ENCODE measurements around the gene ACSM2B. TPM values are rescaled to one million over a fixed set of nuclear protein-coding genes. Genes with fewer than 3 reads are reported as not detected.
A peak's percentile ranks its signal among the peaks of the same experiment; 100 is the strongest.
"Not testable (repeated sequence)": the region's sequence is repeated elsewhere in the genome, so short reads cannot be mapped to it uniquely, and the experiment has no call there.

The ACSM2B gene
- total RNA-seq, 1 donor from 2014 or later, result not detected

DNA sequence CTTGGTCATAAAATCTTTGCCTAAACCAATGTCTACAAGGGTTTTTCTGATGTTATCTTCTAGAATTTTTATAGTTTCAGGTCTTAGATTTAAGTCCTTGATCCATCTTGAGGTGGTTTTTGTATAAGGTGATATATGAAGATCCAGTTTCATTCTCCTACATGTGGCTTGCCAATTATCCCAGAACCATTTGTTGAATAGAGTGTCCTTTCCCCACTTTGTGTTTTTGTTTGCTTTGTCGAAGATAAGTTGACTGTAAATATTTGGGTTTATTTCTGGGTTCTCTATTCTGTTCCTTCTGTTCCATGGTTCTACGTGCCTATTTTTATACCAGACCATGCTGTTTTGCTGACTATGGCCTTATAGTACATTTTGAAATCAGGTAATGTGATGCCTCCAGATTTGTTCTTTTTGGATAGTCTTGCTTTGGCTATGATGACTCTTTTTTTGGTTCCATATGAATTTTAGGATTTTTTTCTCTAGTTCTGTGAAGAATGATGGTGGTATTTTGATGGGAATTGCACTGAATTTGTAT is 7.0 kb downstream of the ACSM2B start:
- DNase-seq (ENCODE audit: low read depth); H3K4me3 ChIP-seq (ENCODE audit: low read depth, low read length): not testable (repeated sequence)

GRCh38 chr16:20568404-20568803 is 7.8 kb downstream of the ACSM2B start:
- TF ChIP-seq, protein P1, sequence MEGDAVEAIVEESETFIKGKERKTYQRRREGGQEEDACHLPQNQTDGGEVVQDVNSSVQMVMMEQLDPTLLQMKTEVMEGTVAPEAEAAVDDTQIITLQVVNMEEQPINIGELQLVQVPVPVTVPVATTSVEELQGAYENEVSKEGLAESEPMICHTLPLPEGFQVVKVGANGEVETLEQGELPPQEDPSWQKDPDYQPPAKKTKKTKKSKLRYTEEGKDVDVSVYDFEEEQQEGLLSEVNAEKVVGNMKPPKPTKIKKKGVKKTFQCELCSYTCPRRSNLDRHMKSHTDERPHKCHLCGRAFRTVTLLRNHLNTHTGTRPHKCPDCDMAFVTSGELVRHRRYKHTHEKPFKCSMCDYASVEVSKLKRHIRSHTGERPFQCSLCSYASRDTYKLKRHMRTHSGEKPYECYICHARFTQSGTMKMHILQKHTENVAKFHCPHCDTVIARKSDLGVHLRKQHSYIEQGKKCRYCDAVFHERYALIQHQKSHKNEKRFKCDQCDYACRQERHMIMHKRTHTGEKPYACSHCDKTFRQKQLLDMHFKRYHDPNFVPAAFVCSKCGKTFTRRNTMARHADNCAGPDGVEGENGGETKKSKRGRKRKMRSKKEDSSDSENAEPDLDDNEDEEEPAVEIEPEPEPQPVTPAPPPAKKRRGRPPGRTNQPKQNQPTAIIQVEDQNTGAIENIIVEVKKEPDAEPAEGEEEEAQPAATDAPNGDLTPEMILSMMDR (conservative IDR thresholded peaks at IDR 0.05; ENCODE audit: low read depth, low read length), result no peak
- no peak overlapping the region for H3K4me3 ChIP-seq (ENCODE audit: low read depth, low read length)
- no peak for DNase-seq (ENCODE audit: low read depth)

DNA sequence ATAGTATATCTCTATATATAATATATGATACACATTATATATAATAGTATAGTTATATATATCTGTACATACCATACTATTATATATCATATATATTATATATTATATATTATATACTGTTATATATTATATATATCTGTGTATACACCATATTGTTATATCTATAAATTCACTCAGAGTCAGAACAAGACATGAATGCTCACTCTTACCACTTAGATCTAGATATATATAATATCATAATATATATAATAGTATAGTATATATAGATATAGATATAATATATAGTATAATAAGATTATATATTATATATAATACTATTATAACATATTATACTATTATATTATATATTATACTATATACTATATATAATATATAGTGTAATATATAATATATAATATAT is 9.3 kb downstream of the ACSM2B start:
- H3K4me3 ChIP-seq (ENCODE audit: low read depth, low read length), result no peak overlapping the region
- TF ChIP-seq, protein P1 (conservative IDR thresholded peaks at IDR 0.05; ENCODE audit: low read depth, low read length), result no peak
- no peak for DNase-seq (ENCODE audit: low read depth)

DNA sequence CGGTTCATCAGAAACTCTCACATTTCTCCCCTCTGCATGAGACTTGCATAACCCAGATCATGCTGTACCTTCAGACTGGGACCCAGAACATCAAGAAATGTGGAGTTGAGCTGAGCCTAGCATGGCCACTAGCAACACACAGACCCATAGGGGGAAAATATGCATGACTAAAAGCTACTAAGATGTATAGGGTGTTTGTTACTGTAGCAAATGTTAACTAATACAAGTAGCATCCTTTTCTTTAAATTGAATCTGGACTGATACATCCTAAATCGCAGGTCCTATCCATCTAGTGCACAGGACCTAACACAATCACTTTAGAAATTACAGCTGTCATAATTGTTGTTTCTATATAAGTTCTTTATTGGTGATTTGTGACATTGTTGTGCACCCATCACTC is 10.8 kb downstream of the ACSM2B start:
- H3K4me3 ChIP-seq (ENCODE audit: low read depth, low read length); DNase-seq (ENCODE audit: low read depth): not testable (repeated sequence)

- DNase-seq (ENCODE audit: low read depth); H3K4me3 ChIP-seq (ENCODE audit: low read depth, low read length): not testable (repeated sequence)
These were observed 11.9 kb downstream of the ACSM2B start for GRCh38 chr16:20564218-20564617.

- H3K4me3 ChIP-seq (ENCODE audit: low read depth, low read length); DNase-seq (ENCODE audit: low read depth): not testable (repeated sequence)
These were observed 20.5 kb downstream of the ACSM2B start for GRCh38 chr16:20555628-20556027.

DNA sequence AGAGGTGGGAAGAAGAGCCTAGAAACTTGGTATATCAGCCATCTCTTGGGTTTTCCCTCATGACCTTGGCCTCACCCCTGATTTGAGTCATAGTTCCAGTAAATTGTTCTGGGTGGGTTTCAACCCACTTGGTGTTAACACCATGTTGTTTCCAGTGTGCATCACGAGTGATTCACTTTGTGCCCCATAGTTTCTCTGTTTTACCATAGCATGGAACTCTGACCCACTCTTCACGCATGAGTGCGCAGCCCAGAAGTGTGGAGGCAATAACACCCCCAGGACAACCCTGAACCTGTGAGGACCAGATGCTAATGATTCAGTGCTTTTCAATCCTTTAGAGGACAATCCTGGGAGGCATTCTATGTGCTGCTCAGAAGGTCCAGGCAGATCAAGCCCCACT is 21.5 kb downstream of the ACSM2B start:
- H3K4me3 ChIP-seq (ENCODE audit: low read depth, low read length); DNase-seq (ENCODE audit: low read depth): not testable (repeated sequence)

- not testable (repeated sequence) for H3K4me3 ChIP-seq (ENCODE audit: low read depth, low read length)
- TF ChIP-seq, protein P1 (conservative IDR thresholded peaks at IDR 0.05; ENCODE audit: low read depth, low read length), result peak; percentile 61
- peak; percentile 16 for DNase-seq (ENCODE audit: low read depth)
These were observed 22.7 kb downstream of the ACSM2B start for GRCh38 chr16:20553493-20553892.

DNA sequence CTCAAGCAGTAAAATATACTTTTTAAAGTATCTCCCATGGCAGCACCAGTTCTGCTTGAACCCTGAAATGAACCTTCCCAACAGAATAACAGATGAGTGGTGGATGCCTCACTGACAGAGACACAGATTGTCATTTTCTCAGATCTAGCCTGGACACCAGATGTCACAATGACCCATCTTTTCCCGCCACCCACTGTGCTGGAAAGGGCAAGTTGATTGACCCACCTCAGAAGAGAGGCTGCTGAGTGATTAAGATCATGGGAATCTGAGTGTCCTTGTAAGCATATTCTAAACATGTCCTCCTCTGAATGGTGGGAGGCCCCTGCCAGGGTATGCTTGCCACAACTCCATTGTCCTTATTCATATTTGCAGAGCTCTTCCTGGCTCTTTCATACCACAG is 29.2 kb downstream of the ACSM2B start:
- not testable (repeated sequence) for H3K4me3 ChIP-seq (ENCODE audit: low read depth, low read length); DNase-seq (ENCODE audit: low read depth)

DNA sequence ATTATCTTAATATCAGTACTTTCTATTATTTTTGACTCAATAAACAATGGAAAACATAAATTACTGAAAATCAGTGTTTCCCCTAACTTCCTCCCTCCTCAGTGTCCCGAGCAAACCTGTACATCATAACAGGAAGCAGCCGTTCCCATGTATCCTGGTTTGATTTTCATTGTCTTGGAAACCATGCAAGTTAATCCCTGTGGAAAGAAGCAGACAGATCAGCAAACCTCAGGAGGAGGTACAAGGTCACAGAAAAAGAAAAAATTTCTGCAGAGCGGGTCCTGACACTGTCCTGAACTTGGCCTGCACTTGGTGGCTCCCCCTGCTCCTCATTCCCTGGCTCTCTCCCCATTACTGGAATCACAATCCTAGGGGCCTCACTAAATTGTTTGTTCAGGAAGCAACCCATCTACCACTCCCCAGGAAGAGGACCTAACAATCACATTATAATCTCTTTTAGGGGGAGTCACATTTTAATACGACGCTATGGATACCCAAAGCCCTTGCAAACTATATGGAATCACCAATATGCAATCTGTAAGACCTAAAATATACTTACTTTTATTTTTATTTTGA is 29.8 kb downstream of the ACSM2B start:
- not testable (repeated sequence) for DNase-seq (ENCODE audit: low read depth)

DNA sequence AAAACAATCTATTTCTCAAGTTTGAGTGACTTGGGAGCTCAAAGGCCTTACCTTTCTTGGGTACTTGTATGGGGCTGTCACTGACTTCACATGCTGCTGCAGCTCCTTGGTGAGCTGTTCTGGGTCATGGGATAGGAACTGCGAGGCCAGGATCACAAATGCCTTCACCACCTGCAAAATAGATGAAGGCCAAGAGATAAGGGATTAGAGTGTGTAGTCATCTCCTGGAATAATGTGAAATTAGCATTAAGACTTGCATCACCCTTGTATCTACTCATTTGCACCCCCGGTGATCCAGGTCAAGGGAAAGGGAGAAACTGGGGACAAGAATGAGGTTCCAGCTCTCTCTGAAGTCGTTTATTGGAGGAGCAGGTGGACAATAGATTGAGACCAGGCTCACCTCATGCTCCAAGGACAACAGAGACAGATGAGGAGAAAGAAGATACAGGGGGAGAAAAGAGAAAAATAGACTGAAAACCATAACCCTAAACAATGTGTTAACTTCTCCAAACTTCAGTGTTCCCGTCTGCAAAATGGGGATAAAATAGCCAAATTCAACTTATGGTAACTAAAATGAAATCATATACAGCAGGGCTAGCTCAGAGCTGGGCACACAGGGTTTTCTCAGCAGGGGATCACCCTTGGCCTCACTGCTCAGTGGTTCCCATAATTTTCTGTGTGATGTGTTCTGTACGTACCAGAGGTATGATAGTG is 35.4 kb downstream of the ACSM2B start:
- not testable (repeated sequence) for H3K4me3 ChIP-seq (ENCODE audit: low read depth, low read length)

More for the DNA sequence above, 29.8 kb downstream of the ACSM2B start:
- not testable (repeated sequence) for H3K4me3 ChIP-seq (ENCODE audit: low read depth, low read length)

More for the DNA sequence above, 35.4 kb downstream of the ACSM2B start:
- DNase-seq (ENCODE audit: low read depth), result not testable (repeated sequence)
